Stimulated activated naive CD8-positive, alpha-beta T cell treated with anti-CD3 and anti-CD28 coated beads, Interleukin-15, Interleukin-2, amounts not matched to agents 100 U/mL and 50 U/mL, for 24 hours (primary cell): ENCODE results near the gene IQCH.
"Not testable (repeated sequence)": the region's sequence is repeated elsewhere in the genome, so short reads cannot be mapped to it uniquely, and the experiment has no call there.

Experiments
- ATAC-seq: fragments of 150-1000 bp; cut with Tn5 transposase; one replicate; pipeline ENCODE4 v1.10.0; 2021
- DNase-seq: peaks from one replicate; pipeline ENCODE4 v3.0.0; 2021

The IQCH gene

DNA sequence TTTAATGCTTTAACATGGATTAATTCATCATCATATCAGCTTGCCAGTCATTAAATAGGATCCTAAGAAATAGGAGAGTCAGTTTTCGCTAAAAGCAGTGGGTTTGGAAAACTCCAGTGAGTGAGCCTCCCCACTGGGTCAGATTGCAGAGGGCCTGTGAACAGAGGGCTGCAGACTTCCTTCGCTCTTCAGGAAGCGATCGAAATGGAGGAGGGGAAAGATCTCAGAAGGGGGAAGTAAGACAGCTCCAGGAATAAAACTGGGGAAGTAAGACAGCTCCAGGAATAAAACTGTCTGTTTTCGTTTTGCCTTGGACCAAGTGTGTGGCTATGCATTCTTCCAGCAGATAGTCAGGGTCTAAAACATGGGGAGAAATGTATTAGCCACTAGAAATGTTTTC is 141.5 kb downstream of the IQCH start:
- no peak for ATAC-seq
- no peak for DNase-seq

DNA sequence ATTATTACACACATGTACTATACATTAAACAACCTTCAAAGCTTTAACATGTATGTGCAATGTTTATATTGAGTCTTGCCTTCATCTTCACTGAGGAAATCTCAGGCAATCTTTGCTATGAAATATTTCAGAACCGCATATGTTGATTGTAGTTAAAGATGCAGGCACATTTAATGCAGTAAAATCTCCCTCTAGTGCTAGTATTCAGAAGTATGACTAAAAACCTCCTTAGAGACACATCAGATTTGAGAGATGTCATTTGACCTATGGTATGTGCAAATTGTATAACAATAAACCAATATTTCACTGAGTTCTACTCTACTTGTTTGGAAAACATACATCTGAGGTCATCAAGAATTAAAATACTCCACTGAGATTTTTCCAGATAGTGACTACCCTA is 142.6 kb downstream of the IQCH start:
- ATAC-seq (no peak), DNase-seq (no peak)

- ATAC-seq (no peak), DNase-seq (no peak)
Measured at GRCh38 chr15:67399925-67400324, 145.3 kb downstream of the IQCH start.

DNA sequence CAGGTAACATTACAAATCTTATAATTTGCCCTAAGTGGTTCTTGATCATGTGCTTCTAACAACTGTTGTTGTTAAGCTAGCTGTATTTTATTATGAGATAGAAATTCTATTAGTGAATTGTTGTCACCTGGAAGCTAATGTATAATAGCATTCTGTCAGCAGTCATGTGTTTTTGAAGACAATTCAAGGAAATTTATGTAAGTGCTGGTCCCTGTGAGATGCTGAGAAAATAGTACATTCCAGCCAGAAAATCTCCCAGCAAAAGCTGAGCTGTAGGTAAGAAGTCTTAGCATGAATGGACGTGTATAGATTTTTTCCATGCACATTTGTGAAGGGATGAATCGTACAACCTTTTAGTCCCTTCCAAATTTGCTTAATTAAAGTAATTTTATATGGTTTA is 146.3 kb downstream of the IQCH start:
- no peak for DNase-seq
- ATAC-seq: no peak

DNA sequence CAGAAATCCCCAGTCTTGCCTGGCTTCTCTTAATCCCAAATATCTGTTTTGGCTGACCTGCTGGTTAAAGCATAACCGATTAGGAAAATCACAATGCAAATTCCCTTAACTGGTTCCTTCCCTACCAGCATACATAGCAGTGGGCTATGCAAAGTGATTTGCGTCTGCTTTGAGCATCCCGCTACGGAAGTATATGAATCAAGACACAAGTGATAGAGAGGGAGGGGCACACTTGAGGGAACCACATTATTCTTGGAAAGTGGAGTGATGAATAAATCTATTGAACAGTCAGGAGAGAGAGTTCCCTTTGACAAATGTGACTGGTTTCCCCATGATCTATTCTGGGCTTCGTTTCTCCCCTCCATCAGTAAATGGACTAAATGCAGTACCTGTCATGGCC is 146.8 kb downstream of the IQCH start:
- ATAC-seq: no peak

DNA sequence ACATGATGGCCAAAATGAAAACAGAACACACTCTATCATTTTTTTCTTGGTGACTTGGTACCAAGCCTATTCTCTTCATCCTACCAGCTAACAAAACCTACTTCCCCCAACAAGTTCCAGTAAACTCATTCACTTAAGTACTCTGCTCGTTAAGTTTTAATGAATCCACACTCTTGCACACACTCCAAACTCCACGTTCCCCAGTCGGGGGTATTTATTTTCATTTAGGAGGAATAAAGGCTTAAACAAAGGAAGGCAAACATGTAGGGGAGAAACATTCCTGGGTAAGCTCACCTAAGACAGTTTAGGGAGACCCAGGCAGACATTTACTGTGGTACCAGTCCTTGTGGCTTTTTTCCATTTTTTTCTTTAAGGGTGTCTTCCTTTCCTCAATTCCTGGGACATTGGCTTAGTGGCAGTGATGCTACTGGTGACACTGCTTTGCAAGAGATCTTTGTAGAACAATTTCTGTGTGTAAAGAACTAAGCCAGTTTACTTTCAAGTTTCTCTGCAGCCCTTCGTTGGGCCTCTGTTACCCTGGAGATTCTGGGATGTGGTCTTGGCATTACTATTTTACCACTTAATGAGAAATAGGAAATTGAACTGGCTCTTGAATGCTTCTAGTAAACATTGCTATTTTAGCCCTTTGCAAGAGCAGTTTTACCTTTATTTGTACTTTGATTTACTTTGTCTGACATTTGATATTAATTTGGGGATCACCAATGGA is 149.0 kb downstream of the IQCH start:
- DNase-seq (no peak), ATAC-seq (no peak)

More for the DNA sequence above, 146.8 kb downstream of the IQCH start:
- DNase-seq: no peak

- DNase-seq: no peak
Measured at GRCh38 chr15:67405208-67406191, 150.9 kb downstream of the IQCH start.

DNA sequence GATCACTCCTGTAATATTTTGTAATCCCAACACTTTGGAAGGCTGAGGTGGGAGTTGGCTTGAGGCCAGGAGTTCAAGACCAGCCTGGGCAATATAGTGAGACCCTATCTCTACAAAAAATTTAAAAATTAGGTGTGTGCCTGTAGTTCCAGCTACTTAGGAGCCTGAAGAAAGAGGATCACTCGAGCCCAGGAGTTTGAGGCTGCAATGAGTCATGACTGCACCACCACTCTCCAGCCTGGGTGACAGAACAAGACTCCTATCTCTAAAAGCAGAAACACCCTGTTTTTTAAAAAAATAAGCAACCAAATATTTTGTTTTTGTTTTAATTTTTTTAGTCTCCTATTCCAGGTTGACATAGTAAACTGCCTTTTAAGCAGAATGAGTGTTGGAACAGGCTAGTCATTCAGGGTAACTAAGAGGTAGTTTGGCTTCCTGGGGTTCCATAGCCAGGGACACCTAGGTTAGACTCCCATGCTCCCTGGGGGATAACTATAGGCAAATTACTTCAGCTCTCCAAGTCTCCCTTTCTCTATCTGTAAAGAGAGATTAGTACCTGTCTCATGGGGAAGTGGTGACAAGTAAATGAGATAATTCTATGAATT is 151.8 kb downstream of the IQCH start:
- no peak for ATAC-seq

More at GRCh38 chr15:67405208-67406191, 150.9 kb downstream of the IQCH start:
- no peak for ATAC-seq

GRCh38 chr15:67407786-67408185 is 153.2 kb downstream of the IQCH start:
- ATAC-seq (no peak), DNase-seq (no peak)

More for the DNA sequence above, 151.8 kb downstream of the IQCH start:
- DNase-seq: no peak

DNA sequence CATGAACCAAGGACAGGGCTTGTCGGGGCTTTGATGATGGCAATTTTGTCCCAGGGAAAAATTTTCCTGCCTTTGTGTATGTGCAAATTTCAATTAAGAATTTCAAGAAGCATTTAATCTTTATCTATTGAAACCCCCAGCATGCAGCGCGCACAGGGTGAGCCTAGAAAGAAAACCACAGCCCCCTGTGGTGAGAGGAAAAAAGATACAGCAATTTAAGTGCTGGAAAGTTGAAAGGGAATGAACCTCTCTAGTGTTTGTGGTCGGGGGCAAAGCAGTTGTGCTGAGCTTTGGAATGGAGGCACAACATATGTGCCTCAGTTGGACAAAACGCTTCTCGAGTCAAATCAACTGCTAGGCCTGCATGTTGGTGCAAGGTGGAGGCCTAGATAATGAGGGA is 154.6 kb downstream of the IQCH start:
- ATAC-seq (no peak), DNase-seq (no peak)

- no peak for DNase-seq
- ATAC-seq: no peak
Measured at GRCh38 chr15:67411486-67411885, 156.9 kb downstream of the IQCH start.

- DNase-seq (no peak), ATAC-seq (no peak)
Measured at GRCh38 chr15:67413770-67414390, 159.3 kb downstream of the IQCH start.

DNA sequence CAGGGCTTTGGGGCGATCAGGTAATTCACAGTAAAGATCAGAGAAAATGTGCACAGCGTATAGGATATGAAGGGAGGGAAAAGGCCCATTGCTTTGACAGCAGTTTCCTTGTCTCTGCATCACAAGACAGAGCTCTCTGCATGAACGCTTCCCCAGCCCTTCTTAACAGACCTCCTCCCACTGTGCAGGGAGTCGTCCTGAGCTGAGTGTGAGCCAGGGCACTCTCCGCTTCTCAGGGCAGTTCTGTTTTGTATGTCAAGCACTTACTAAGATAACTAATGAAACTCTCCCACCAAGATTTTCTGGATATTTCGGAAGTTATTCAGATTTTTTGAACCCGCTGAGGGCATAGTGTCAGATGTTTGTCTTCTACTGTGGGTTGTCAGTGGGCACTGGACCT is 160.6 kb downstream of the IQCH start:
- no peak for DNase-seq
- ATAC-seq: no peak

DNA sequence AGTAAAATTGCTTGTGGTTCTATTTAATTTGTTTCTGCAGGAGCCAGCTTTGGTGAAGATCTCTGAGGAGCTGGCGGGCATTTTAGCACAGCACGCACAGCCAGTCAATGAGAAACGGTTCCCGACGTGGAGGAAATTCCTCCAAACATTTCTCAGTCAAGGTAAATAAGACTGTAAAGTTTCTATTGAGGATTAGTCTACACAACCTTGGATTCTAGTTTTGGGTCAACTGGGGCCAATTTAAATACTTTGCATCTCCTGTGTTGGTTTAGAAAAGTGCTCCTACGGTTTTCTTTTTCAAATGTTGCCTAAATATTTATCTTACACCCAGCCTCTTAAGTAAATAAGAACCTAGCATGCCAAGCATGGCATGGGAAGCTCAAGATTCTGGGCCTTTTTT is 162.3 kb downstream of the IQCH start:
- DNase-seq: no peak
- no peak for ATAC-seq

- DNase-seq (no peak), ATAC-seq (no peak)
Measured at GRCh38 chr15:67419705-67420104, 165.1 kb downstream of the IQCH start.

- ATAC-seq (no peak), DNase-seq (no peak)
Measured at GRCh38 chr15:67420137-67420536, 165.6 kb downstream of the IQCH start.

DNA sequence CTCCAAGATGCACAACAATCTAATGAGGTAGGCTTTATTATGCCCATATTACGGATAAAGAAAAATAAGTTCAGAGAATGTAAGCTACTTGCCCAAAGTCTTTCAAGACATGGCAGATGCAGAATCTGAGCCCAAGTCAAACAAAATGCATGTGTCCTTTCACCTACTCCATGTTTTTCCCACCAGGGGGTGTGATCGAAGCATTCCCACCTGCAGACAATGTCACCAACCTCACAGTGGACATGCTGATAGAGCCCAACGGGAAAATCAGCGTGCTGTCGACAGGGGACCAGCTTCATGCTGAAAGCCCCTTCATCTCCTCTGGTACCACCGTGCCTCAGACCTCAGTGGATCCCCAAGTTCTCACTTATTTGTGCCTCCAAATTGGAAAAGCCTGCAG is 166.5 kb downstream of the IQCH start:
- ATAC-seq (no peak), DNase-seq (no peak)

DNA sequence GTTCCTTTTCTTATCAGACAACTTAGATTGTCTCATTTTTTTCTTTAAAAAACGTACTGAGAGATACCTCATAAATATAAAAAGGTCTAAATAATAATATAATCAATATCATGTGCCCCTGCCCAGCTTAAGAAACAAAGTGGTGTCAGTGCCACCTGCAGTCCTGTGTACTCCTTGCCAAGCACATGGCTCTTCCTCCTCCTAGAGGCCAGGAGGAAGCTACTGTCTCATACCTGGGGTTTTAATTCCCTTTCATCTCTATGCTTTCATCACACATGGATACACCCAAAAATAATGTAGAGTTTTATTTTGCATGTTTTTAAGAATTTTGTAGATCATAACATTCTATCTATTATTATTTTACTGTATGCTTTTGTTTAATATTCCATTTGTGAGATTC is 167.7 kb downstream of the IQCH start:
- no peak for ATAC-seq

GRCh38 chr15:67433495-67434099 is 179.0 kb downstream of the IQCH start:
- DNase-seq: peak; percentile 23
- no peak for ATAC-seq

More for the DNA sequence above, 167.7 kb downstream of the IQCH start:
- DNase-seq: no peak

DNA sequence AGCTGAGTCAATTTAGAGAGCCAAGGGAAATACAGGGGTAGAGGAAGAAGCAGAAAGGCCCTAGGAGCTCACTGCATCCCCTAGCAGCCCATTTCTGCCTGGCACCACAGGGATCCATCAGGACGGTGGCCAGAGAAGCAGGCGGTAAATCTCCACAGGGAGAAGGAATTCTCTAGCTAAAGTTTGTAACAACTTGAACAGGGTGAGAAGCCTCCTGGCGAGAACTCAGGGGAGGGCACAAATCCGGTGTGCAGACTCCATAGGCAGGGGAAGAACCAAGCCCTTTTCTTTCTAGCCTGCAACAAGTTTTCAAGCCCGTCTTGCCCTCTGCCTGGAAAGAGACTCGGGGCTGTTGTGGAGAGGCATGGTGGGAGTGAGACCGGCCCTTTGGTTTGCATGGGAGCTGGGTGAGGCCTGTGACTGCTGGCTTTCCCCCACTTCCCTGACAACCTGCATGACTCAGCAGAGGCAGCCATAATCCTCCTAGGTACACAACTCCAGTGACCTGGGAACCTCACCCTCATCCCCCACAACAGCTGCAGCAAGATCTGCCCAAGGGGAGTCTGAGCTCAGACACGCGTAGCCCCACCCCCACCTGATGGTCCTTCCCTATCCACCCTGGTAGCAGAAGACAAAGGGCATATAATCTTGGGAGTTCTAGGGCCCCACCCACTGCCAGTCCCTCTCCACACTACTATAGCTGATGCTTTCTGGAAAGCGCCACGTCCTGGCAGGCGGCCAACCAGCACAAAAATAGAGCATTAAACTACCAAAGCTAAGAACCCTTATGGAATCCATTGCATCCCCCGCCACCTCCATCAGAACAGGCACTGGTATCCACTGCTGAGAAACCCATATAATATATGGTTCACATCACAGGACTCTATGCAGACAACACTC is 182.0 kb downstream of the IQCH start:
- not testable (repeated sequence) for DNase-seq

DNA sequence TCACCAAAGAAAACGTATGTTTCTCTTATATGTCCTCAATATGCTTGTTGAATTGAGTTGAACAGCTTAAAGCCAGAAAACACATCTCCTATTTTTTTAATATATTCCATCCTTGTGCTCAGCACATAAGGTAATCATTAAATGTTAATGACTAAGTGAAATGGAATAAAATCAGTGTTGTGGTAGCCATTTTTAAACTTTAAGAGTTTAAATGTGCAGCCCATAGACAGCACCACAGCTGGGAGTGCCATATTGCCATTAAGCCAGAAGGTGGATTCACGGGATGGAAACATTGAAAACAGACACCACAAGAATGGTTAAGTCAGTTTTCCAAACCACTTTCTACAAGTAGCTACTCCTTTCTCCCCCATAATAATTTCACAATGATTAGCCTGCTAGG is 189.5 kb downstream of the IQCH start:
- DNase-seq: no peak
- ATAC-seq: no peak

More for the DNA sequence above, 182.0 kb downstream of the IQCH start:
- not testable (repeated sequence) for ATAC-seq
